Measurements from ENCODE around the gene RAPGEF6. TPM values are rescaled to one million over a fixed set of nuclear protein-coding genes. Genes with fewer than 3 reads are reported as not detected.

The RAPGEF6 gene
- total and polyA plus RNA-seq, 12 donors = 2.5 to 33.8 (median 14.4) TPM

DNA sequence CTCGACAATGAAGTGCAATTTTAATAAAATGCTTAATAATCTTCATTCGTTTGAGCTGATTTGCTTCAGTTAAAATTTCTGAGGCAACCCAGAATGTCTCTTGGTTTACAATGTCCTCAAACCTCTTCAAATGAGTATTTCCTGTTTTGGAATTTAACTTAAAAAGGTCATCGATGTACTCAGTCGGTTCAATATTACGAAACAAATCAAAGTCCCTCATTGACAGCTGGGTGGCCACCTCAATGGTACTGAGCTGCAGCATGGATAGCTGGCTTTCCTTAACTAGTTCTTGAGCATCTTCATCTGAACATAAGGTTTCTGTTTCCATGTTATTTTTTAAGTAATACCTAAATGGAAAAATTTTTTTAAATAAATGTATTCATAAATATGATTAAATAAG, 173.3 kb downstream of the RAPGEF6 start:
- WGBS, 4 donors = 86 to 93% (median 89%) methylated on average over 5 of the region's 5 CpGs
- H3K27me3 ChIP-seq = no peaks in the 10 kb centered on the region

DNA sequence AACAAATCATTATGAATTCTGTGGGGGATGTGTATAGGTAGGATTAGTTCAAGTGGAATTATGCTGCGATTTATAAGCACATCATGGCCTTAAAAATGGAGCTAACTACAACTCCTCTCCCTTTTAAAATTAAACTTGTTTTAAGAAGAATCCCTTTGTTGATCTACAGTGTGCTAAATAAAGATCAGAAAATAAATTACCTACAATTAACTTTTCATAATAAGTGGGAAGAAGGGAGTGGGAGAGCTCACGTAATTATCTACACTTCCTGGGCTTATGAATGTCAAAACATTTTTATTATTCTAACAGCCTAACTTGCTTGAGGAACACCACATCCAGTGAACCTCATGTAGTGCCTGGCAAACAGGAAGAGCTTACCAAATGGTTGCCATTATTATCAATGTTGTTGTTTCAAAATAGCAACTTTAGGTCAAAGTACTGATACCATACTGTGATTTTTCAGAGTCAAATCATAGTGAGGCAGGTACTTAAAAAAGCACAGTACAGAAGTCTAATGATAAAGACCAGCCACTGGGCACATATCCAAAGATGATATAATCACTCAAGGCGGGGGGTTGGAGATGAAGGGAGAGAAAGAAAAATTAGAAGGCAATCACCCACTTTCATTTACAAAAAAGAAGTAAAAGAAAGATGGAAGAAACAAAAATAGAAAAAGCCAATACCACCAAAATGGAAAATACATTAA, 174.0 kb downstream of the RAPGEF6 start:
- no peak overlapping the region for H3K27ac ChIP-seq
- no peak overlapping the region for H3K4me3 ChIP-seq
- intact Hi-C loops (cut with DNase I) = no loop called here
- no peaks in the 10 kb centered on the region for H3K36me3 ChIP-seq (replicated peaks in 1 of 2)
- TF ChIP-seq POLR2A (IDR thresholded peaks at IDR 0.05) = no peak
- no peak for TF ChIP-seq CTCF (IDR thresholded peaks at IDR 0.05)
- DNase-seq = no peak
- H3K27me3 ChIP-seq = no peaks in the 10 kb centered on the region
- H3K9me3 ChIP-seq (replicated peaks in 1 of 3) = no peaks in the 10 kb centered on the region
- 76 to 87% (median 81%) methylated on average over 3 of the region's 3 CpGs for WGBS, 4 donors
- H3K4me1 ChIP-seq (replicated peaks in 1 of 2) = peaks cover 0 to 7% of the 10 kb centered on the region in 2 donors

More for the DNA sequence above, 173.3 kb downstream of the RAPGEF6 start:
- no peak overlapping the region for H3K4me3 ChIP-seq
- peaks cover 0 to 3% of the 10 kb centered on the region in 2 donors for H3K4me1 ChIP-seq (replicated peaks in 1 of 2)
- TF ChIP-seq CTCF (IDR thresholded peaks at IDR 0.05) (no peak), POLR2A (IDR thresholded peaks at IDR 0.05) (no peak)
- no peaks in the 10 kb centered on the region for H3K36me3 ChIP-seq (replicated peaks in 1 of 2)
- H3K27ac ChIP-seq = no peak overlapping the region
- intact Hi-C loops (cut with DNase I) = no loop called here
- no peak for DNase-seq
- H3K9me3 ChIP-seq (replicated peaks in 1 of 3) = no peaks in the 10 kb centered on the region

DNA sequence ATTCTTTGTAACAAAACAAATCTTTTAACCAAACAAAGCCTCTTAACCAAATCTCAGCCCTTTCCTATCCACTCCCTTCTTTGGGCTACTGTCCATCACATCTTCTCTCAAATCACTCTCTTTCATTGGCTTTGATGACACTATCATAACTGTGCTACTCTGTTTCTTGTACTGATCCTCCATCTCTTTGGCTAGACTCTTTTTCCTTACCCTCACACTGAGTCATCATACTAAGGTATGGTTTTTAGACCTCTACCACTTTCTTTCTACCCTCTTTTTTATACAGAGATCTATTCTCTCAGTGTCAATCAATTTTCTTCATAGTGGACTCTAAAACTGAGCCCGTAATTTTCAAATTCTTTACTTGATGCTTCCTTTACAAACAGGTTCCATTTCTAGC, 174.9 kb downstream of the RAPGEF6 start:
- intact Hi-C loops (cut with DNase I) = no loop called here
- 92 to 100% (median 97%) methylated on average over 1 of the region's 1 CpG for WGBS, 4 donors
- H3K4me3 ChIP-seq = no peak overlapping the region
- peaks cover 0 to 7% of the 10 kb centered on the region in 2 donors for H3K4me1 ChIP-seq (replicated peaks in 1 of 2)
- H3K9me3 ChIP-seq (replicated peaks in 1 of 3) = no peaks in the 10 kb centered on the region
- peaks cover 0 to 3% of the 10 kb centered on the region in 2 donors for H3K36me3 ChIP-seq (replicated peaks in 1 of 2)
- no peak for TF ChIP-seq POLR2A (IDR thresholded peaks at IDR 0.05)
- no peak for TF ChIP-seq CTCF (IDR thresholded peaks at IDR 0.05)
- no peak overlapping the region for H3K27ac ChIP-seq
- DNase-seq = no peak
- H3K27me3 ChIP-seq = no peaks in the 10 kb centered on the region

DNA sequence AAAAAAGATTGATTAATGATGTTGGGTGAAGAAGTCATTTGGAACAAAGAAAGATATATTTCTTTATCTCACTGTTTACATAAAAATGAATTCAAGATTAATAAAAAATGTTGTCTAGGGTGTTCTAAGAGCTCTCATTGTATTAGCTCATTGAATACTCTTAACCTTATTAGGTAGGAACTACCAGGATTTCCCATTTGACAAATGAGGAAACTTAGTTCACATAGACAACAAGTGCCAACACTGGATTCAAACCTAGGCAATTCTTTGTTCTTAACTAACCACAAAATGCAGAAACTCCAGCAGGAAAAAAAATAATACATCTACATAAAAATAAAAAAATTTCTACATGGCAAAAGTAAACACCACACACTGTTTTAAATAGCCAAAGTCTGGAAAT, 175.8 kb downstream of the RAPGEF6 start:
- Histone ChIP-seq H3K27ac (no peak overlapping the region), H3K4me1 (replicated peaks in 1 of 2) (peaks cover 0 to 14% of the 10 kb centered on the region in 2 donors), H3K36me3 (replicated peaks in 1 of 2) (peaks cover 0 to 3% of the 10 kb centered on the region in 2 donors), H3K4me3 (no peak overlapping the region), H3K27me3 (no peaks in the 10 kb centered on the region), H3K9me3 (replicated peaks in 1 of 3) (no peaks in the 10 kb centered on the region)
- DNase-seq = no peak
- no peak for TF ChIP-seq CTCF (IDR thresholded peaks at IDR 0.05)
- TF ChIP-seq POLR2A (IDR thresholded peaks at IDR 0.05) = no peak
- intact Hi-C loops (cut with DNase I) = no loop called here

All from adrenal gland (tissue), 12 donors.